ENCODE data around the gene SEPTIN12. TPM values are rescaled to one million over a fixed set of nuclear protein-coding genes. Genes with fewer than 3 reads are reported as not detected.

SEPTIN12 gene
- total RNA-seq, 1 experiment from 2014 or later = not detected

- no peak for TF ChIP-seq EZH2 (IDR thresholded peaks at IDR 0.05; ENCODE audit: borderline replicate concordance, low read depth, low read length, poor library complexity, severe bottlenecking)
- no peak for TF ChIP-seq CTCF (conservative IDR thresholded peaks at IDR 0.05; ENCODE audit: low read depth, low read length)
- Histone ChIP-seq H3K36me3 (ENCODE audit: insufficient read depth, low read length, poor library complexity, severe bottlenecking) (peaks cover 57% of the 10 kb centered on the region), H3K27ac (ENCODE audit: low read depth, low read length, poor library complexity, severe bottlenecking) (no peak overlapping the region), H3K27me3 (replicated peaks; ENCODE audit: insufficient read depth, low read depth, low read length, poor library complexity) (no peaks in the 10 kb centered on the region), H3K4me1 (ENCODE audit: insufficient read depth, low read length, poor library complexity, severe bottlenecking) (peaks cover 6% of the 10 kb centered on the region), H3K4me3 (ENCODE audit: low read depth, low read length, poor library complexity, severe bottlenecking) (no peak overlapping the region), H3K9me3 (ENCODE audit: low read depth, low read length, poor library complexity, severe bottlenecking) (no peaks in the 10 kb centered on the region)
- no TSS peak for BruUV-seq (replicated peaks)
- ChIA-PET POLR2A (ENCODE audit: low non-redundant PET) (no interaction called here), CTCF (no interaction called here)
- DNase-seq (ENCODE audit: low spot score) = no peak
- intact Hi-C loops (cut with micrococcal nuclease; ENCODE audit: unreplicated experiment) = no loop called here
These were observed 25.9 kb downstream of the SEPTIN12 start for GRCh38 chr16:4762205-4762604.

- no peak for TF ChIP-seq EZH2 (IDR thresholded peaks at IDR 0.05; ENCODE audit: borderline replicate concordance, low read depth, low read length, poor library complexity, severe bottlenecking)
- no peak for TF ChIP-seq CTCF (conservative IDR thresholded peaks at IDR 0.05; ENCODE audit: low read depth, low read length)
- peaks cover 60% of the 10 kb centered on the region for H3K36me3 ChIP-seq (ENCODE audit: insufficient read depth, low read length, poor library complexity, severe bottlenecking)
- POLR2A ChIA-PET (ENCODE audit: low non-redundant PET) = no interaction called here
- no peak overlapping the region for H3K27ac ChIP-seq (ENCODE audit: low read depth, low read length, poor library complexity, severe bottlenecking)
- intact Hi-C loops (cut with micrococcal nuclease; ENCODE audit: unreplicated experiment) = no loop called here
- H3K9me3 ChIP-seq (ENCODE audit: low read depth, low read length, poor library complexity, severe bottlenecking) = no peaks in the 10 kb centered on the region
- H3K4me1 ChIP-seq (ENCODE audit: insufficient read depth, low read length, poor library complexity, severe bottlenecking) = no peaks in the 10 kb centered on the region
- no TSS peak for BruUV-seq (replicated peaks)
- H3K4me3 ChIP-seq (ENCODE audit: low read depth, low read length, poor library complexity, severe bottlenecking) = no peak overlapping the region
- CTCF ChIA-PET = no interaction called here
- H3K27me3 ChIP-seq (replicated peaks; ENCODE audit: insufficient read depth, low read depth, low read length, poor library complexity) = no peaks in the 10 kb centered on the region
- no peak for DNase-seq (ENCODE audit: low spot score)
These were observed 27.8 kb downstream of the SEPTIN12 start for GRCh38 chr16:4760221-4760910.

GRCh38 chr16:4755687-4756086 lies 32.5 kb downstream of the SEPTIN12 start:
- peaks cover 65% of the 10 kb centered on the region for H3K36me3 ChIP-seq (ENCODE audit: insufficient read depth, low read length, poor library complexity, severe bottlenecking)
- CTCF ChIA-PET = no interaction called here
- POLR2A ChIA-PET (ENCODE audit: low non-redundant PET) = no interaction called here

More at GRCh38 chr16:4755687-4756086, 32.5 kb downstream of the SEPTIN12 start:
- no TSS peak for BruUV-seq (replicated peaks)
- Histone ChIP-seq H3K9me3 (ENCODE audit: low read depth, low read length, poor library complexity, severe bottlenecking) (no peaks in the 10 kb centered on the region), H3K4me1 (ENCODE audit: insufficient read depth, low read length, poor library complexity, severe bottlenecking) (no peaks in the 10 kb centered on the region), H3K27me3 (replicated peaks; ENCODE audit: insufficient read depth, low read depth, low read length, poor library complexity) (no peaks in the 10 kb centered on the region), H3K27ac (ENCODE audit: low read depth, low read length, poor library complexity, severe bottlenecking) (no peak overlapping the region), H3K4me3 (ENCODE audit: low read depth, low read length, poor library complexity, severe bottlenecking) (no peak overlapping the region)
- no peak for DNase-seq (ENCODE audit: low spot score)
- intact Hi-C loops (cut with micrococcal nuclease; ENCODE audit: unreplicated experiment) = no loop called here
- no peak for TF ChIP-seq EZH2 (IDR thresholded peaks at IDR 0.05; ENCODE audit: borderline replicate concordance, low read depth, low read length, poor library complexity, severe bottlenecking)
- no peak for TF ChIP-seq CTCF (conservative IDR thresholded peaks at IDR 0.05; ENCODE audit: low read depth, low read length)

Data from A673 (cell line).